Hindlimb muscle (tissue), 1 donor: ENCODE results near the gene KIF21B. TPM values are rescaled to one million over a fixed set of nuclear protein-coding genes. Genes with fewer than 3 reads are reported as not detected.

Experiments
- DNase-seq: peaks from one replicate; pipeline ENCODE4 v3.0.0-alpha.2; 2013
- polyA plus RNA-seq: library from polyadenylated mRNA; unstranded; fragments of 120-200 nt; gene quantifications from one replicate; pipeline ENCODE4 v1.2.1, GENCODE V29; 2013; ENCODE audit not compliant: insufficient read length

The KIF21B gene
- polyA plus RNA-seq, 1 donor = 1.1 TPM

DNA sequence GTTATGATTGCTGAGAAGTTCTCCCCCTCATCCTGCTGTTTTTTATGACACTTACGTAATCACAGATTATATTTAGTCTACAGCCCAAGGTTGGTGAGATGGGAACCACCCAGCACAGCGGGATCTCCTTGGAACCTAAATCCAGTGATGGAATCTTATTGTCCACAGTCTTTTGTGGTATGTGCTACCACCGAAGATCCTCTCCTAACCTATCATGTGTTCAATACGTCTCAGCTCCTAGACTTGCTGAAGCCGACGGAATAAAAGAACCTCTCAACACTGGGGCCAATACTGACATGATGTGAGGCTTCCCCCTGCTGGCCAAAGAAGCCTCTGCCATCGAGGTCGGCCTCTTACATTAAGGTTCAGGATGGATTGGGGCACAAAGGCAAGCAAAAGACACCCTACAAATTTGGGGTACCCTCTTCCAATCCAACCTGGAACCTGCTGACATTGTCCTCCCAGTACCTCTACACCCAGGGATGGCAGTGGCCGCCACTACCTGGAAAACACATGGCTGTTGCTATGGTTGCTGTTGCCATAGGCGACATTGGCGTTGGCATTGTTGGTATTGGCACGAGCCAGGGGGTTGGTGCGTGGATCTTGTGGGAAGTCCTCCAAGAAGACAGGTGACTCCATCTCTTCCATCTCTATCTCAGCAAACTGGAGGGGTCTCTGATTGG is 19.4 kb upstream of the KIF21B start:
- peak; percentile 56 for DNase-seq

DNA sequence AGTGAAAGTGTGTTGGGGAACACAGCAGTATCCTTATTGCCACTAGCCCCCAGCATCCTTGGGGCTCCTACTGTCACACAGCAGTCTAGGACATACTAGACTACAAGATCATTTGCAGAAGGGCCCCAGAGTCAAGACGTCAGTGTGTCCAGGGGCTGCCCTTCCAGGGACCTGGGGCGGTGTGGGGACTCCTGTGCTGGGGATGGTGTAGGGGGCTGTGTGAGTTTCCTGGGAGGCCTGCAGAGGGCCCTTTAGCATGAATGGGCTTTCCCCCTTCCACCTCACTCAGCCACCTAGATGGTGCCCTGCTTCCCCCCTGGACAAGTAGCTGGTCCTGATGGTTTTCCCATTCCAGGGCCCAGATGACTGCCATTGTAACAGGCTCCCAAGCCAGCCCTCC is 17.5 kb upstream of the KIF21B start:
- no peak for DNase-seq

GRCh38 chr1:201039876-201040275 is 16.4 kb upstream of the KIF21B start:
- DNase-seq = no peak

- DNase-seq = no peak
Measured at GRCh38 chr1:201039418-201039817, 15.9 kb upstream of the KIF21B start.

DNA sequence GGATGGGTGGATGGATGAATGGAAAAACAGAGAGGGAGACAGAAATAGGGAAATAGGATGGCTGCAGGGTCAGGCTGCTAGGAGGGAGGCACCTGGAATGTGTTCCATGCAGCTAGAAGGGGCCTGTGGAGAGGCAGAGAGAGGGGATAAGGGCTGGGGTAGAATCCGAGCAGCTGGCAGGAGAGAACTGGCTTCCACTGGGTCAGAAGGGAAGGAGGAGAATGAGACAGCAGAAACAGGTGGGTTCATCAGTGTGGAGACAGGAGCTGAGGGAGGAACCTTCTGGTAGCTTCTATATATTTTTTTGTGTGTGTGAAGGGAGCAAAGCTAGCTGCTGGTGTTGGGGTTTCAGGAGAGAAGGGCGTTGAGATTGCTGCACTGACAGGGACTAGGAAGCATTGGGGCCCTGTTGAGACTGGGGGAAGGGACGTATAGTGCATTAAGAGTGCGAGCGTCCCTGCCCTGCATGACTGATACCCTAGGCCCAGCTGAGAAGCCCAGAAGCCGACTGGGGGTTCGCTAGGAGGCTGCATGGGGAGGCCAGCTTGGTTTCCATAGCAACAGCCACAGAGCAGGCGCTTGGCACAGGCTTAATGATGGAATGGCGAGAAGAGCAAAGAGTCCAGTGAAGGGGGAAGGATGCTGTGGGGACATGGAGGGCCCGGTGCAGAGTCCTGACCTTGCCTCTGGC is 14.8 kb upstream of the KIF21B start:
- DNase-seq = no peak

DNA sequence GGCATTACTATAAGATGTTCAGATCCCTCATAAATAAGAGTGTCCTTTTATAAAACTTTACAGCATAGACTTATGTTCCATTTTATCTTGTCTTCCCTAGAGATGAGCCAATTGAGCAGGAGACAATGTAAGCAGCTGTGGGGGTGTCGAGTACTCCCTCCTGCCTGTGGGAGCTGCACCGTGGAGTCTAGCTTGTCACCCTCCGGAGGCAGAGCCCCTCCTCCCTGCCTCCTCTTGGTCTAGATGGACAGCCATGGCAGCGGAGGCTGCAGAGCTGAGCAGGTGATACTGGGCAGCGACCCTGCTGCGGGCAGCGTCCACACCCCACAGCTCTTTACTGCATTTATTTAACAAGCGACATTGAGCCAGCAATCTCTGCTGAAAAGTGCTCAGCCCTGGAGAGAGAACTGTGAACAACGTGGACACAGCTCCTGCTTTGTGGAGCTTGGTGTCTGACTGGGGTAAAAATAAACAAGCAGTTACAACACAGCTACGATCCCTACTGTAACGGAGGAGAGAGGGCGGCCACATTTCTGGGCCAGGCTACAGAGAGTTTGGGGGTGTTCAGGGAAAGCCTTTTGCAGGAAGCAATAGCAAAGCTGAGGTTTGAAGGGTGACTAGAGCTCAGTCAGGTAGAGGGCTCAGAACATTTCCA is 12.8 kb upstream of the KIF21B start:
- DNase-seq = no peak

- DNase-seq = no peak
Measured at GRCh38 chr1:201034671-201035070, 11.2 kb upstream of the KIF21B start.

- no peak for DNase-seq
Measured at GRCh38 chr1:201032408-201032807, 8.9 kb upstream of the KIF21B start.

GRCh38 chr1:201028461-201028889 is 5.0 kb upstream of the KIF21B start:
- no peak for DNase-seq

- no peak for DNase-seq
Measured at GRCh38 chr1:201026836-201027235, 3.3 kb upstream of the KIF21B start.

DNA sequence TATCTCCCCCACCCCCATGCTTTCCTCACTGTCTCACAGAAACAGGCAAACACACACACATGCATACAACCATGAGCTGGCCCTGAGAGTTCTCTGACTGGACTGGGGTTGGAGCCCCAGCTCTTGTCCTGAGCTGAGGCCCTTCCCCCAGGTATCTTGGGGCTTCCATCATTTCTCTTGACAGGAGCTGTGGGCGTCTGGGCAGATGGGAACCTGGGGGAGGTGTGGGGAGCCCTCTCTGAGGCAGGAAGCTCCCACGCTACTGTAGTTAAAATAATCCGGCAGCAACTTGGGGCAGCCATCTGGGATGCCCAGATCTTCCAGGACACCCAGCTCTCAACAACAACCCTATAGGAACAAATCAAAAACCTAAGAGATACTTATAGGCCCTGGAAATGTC is 2.7 kb upstream of the KIF21B start:
- no peak for DNase-seq

DNA sequence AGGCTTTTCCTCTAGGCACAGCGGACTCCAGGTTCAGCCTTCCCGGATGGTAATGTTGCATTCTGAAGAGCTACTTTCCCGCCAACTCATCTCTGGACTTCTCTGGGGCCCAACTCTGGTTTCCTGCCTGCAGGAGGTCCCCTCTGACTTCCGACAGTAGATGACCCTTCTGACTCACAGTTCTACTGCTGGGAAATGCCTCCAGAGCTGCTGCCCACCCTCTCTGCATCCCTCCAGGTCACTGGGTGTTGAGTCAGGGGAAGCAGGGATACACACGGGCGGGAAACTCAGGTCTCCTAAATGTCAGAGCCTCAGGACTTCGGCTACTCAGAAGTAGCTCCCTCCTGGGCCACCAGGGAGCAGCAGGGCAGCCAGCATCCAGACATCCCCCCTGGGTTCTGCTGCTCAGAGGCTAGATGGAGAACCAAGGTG is 2.1 kb upstream of the KIF21B start:
- no peak for DNase-seq

- DNase-seq = no peak
Measured at GRCh38 chr1:201024625-201024998, 1.1 kb upstream of the KIF21B start.

GRCh38 chr1:201023920-201024624 is 558 bp upstream of the KIF21B start:
- no peak for DNase-seq

GRCh38 chr1:201022820-201023516 is 546 bp downstream of the KIF21B start:
- DNase-seq = no peak

- no peak for DNase-seq
Measured at GRCh38 chr1:201022493-201022819, 1.1 kb downstream of the KIF21B start.

GRCh38 chr1:201021630-201022492 is 1.7 kb downstream of the KIF21B start:
- DNase-seq = no peak

GRCh38 chr1:201020721-201021629 is 2.5 kb downstream of the KIF21B start:
- no peak for DNase-seq

- no peak for DNase-seq
Measured at GRCh38 chr1:201020040-201020591, 3.4 kb downstream of the KIF21B start.

DNA sequence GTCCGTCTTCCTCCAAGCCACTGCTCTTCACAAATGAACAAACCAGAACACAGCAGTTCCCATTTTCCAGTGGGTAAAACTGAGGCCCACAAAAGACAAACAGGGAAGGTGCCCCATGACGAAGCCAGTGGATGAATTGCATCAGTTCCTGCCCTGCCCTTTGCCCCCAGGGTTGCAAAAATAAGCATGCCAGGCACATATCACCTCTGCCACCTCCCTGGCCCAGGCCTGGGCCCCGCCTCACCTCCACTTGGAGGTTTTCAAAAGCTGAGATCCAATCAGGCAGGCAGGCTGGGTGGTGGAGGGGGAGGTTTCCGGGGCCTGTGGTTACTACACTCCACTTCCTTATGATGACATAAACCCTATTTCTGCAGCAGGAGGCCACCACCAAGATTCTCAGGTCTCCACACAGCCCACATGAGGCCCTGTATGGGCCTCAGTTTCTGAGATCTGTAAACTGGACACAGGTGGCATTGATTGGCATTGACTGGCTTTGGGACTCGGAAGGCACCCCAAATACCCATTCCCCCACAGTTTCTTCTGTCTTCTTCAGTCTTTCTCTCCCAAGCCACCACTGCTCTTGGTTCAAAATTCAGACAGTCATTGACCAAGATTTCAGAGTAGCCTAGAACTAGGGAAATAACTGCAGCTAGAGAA is 4.1 kb downstream of the KIF21B start:
- no peak for DNase-seq
